Erythroblast (primary cell): ENCODE measurements around the gene CEACAM5.

Experiments
- GATA1 ChIP-seq: IDR thresholded peaks from 2 replicates; pipeline ENCODE4 v1.6.1; 2011; ENCODE audit warnings: low read depth, mild to moderate bottlenecking, control low read depth, low read length, moderate library complexity
- POLR2A ChIP-seq: IDR thresholded peaks from 2 replicates; pipeline ENCODE4 v1.6.1; 2011; ENCODE audit warnings: mild to moderate bottlenecking, low read length

DNA sequence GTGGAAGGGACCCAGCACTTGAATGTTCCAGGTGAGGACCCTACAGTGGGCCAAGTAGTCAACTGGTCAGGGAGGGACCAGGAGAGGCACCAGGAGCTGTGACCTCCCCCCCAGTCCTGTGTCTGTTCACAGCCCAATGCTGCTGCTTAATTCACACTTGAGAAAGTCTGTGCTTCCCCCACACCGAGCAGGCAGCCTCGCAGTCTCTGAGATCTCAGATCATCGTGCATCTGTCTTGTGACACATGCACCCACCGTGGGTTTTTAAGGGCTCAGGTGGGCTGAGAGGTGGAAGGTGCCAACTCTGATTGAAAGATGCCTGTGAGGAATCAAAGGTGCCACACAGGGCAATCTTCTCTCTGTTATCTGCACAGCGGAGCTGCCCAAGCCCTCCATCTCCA is 6.2 kb downstream of the CEACAM5 start:
- TF ChIP-seq POLR2A (no peak), GATA1 (no peak)
